Fibroblast of lung (primary cell): Measurements from ENCODE around the gene GRAP.

Source experiments
- EZH2 ChIP-seq: IDR thresholded peaks from 2 replicates; pipeline ENCODE4 v1.5.1; 2012; ENCODE audit warnings: low read length, control low read depth, mild to moderate bottlenecking; ENCODE audit errors: missing control alignments
- TF ChIP-seq, protein P1 (sequence below), 2 donors: IDR thresholded peaks in 1 of 2; conservative IDR thresholded peaks in 1 of 2; 1 replicate in 1 of 2; 2 replicates in 1 of 2; pipeline ENCODE4 v1.5.1; 2011 to 2012; ENCODE audit warnings: low read length in 2 of 2, control low read depth in 1 of 2, inconsistent platforms in 1 of 2, low read depth in 1 of 2, mild to moderate bottlenecking in 1 of 2

DNA sequence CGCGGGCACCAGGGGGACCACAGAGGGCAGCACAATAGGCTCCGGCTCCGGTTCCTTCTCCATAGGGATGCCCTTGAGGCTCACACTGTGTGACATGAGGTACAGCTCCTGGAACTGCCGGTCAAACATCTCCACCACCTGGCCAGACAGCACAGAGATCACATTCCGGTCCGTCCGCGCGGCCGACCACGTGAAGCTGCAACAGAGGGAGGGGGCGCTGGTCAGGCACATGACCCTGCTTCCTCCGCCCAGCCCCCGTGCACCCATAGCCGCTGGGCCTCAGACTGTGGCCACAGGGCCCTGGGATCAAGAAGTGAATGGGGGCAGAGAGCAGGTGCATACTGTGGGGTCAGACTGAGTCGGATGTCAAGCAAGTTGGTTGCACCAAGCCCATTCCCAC lies 68.1 kb downstream of the GRAP start:
- TF ChIP-seq, protein P1, sequence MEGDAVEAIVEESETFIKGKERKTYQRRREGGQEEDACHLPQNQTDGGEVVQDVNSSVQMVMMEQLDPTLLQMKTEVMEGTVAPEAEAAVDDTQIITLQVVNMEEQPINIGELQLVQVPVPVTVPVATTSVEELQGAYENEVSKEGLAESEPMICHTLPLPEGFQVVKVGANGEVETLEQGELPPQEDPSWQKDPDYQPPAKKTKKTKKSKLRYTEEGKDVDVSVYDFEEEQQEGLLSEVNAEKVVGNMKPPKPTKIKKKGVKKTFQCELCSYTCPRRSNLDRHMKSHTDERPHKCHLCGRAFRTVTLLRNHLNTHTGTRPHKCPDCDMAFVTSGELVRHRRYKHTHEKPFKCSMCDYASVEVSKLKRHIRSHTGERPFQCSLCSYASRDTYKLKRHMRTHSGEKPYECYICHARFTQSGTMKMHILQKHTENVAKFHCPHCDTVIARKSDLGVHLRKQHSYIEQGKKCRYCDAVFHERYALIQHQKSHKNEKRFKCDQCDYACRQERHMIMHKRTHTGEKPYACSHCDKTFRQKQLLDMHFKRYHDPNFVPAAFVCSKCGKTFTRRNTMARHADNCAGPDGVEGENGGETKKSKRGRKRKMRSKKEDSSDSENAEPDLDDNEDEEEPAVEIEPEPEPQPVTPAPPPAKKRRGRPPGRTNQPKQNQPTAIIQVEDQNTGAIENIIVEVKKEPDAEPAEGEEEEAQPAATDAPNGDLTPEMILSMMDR (conservative IDR thresholded peaks at IDR 0.05 in 1 of 2, IDR thresholded peaks at IDR 0.05 in 1 of 2; ENCODE audit: low read depth in 1 of 2, low read length in 2 of 2): no peak
- TF ChIP-seq EZH2: no peak
